HG03378 (cell line): ENCODE data around the gene TCEAL5.
"Not testable (repeated sequence)": the region's sequence is repeated elsewhere in the genome, so short reads cannot be mapped to it uniquely, and the experiment has no call there.

Source experiments
- ATAC-seq: cut with Tn5 transposase; IDR thresholded peaks from one replicate; pipeline ENCODE4 v1.9.1; 2021; ENCODE audit warnings: mild to moderate bottlenecking, moderate library complexity; ENCODE audit not compliant: unreplicated experiment

TCEAL5 gene

GRCh38 chrX:103234869-103235268 is 41.7 kb downstream of the TCEAL5 start:
- no peak for ATAC-seq

GRCh38 chrX:103233263-103233662 is 43.3 kb downstream of the TCEAL5 start:
- ATAC-seq, result no peak

- ATAC-seq, result not testable (repeated sequence)
Observed at GRCh38 chrX:103225918-103226317, 50.6 kb downstream of the TCEAL5 start.
